Left colon (tissue), 2 donors: ENCODE data around the gene SLC25A48. TPM values are rescaled to one million over a fixed set of nuclear protein-coding genes. Genes with fewer than 3 reads are reported as not detected.
"Not testable (repeated sequence)": the region's sequence is repeated elsewhere in the genome, so short reads cannot be mapped to it uniquely, and the experiment has no call there.

Source experiments
- ATAC-seq: fragments of 200-7000 bp; cut with Tn5 transposase; one replicate; pipeline ENCODE4 v1.9.1; 2020; ENCODE audit warnings: mild to moderate bottlenecking, moderate library complexity
- DNase-seq, 2 donors: peaks; one replicate each; pipeline ENCODE4 v3.0.0-alpha.2; 2020
- intact Hi-C, 2 donors: fragments of 100-400 bp; cut with DNase I in 1 of 2; cut with micrococcal nuclease in 1 of 2; formaldehyde crosslinking; loops; one replicate each; pipeline versions ENCODE4 v1.11.2 to v1.14.0; 2022; cut with DNase I, micrococcal nuclease
- total RNA-seq, 2 donors: library from RNA; stranded (reverse); fragmentation: NEBNext Ultra II Directional; extraction: Animal tissue kit (Norgen Biotek cat#: 25700); gene quantifications; one replicate each; pipeline ENCODE4 v1.2.1, GENCODE V29; 2021
- donor health status: DM: no; HTN: no; CAD: no.
- donor health status: DM: yes; HTN: yes; CAD: no.

Gene SLC25A48
- total RNA-seq, 2 donors from 2014 or later, result 2.8 to 3.7 TPM

DNA sequence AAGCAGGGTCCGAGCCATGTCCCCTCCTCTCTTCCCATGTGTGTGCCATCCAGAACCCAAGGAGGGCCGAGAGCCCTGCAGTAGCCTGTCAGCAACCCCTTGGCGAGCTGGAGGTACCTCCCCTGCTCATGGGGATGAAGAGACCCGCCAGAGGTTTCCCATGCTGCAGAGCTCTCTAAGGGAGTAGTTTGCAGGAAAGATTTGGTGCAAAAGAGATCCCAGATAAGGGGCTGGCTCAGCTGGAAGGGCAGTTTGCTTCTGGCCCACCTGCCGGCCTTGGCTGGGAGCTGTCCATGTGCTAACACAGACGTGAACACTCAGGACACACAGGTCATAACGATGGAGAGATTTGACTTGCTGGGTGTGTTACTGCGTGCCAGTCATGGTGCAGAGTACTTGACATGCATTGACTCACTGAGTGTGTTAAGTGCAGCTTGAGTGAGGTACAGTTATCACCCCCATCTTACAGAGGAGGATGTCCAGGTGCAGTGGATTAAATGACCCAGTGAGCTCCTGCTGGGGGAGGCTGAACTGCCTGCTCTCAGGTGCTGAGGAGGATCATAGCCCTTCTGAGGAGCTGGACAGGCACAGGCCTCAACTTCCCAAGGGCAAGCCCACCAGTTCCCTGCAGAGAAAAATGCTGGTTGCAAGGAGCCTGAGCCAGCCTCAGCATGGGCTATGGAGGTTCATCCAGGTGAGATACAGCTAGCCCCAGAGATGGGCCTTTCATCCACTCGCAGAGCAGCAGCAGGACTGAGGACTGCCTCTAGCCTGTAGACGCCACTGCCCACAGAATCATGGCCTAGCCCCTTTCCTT is 6.3 kb upstream of the SLC25A48 start:
- DNase-seq, result no peak
- no peak for ATAC-seq
- intact Hi-C loops, result loop anchor here in 1 of 2 donors (10.0 kb wide), 1 partner anchor 263 kb away; no protein-coding TSS in a partner anchor

DNA sequence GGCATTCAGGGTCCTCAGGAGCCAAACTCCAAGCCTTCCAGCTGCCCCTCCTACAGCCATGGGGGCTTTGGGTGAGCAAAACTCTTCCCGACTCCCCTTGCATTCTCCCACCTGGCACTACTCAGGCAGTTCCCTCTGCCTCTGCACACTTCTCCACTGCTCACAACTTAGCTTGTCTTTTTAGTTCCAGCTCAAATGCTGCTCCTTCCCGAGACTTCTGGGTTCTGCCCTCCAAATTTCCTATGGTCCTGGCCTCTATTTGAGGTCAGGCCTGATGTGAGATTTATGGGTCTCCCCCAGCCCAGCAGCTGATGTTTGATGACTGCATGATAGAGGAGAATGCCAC is 5.7 kb upstream of the SLC25A48 start:
- intact Hi-C loops, result loop anchor here in 1 of 2 donors (10.0 kb wide), 1 partner anchor 264 kb away; no protein-coding TSS in a partner anchor
- ATAC-seq (no peak), DNase-seq (no peak)

GRCh38 chr5:135829179-135829578 is 5.3 kb upstream of the SLC25A48 start:
- ATAC-seq, result no peak
- intact Hi-C loops, result loop anchor here in 1 of 2 donors (10.0 kb wide), 1 partner anchor 264 kb away; no protein-coding TSS in a partner anchor
- DNase-seq, result no peak

DNA sequence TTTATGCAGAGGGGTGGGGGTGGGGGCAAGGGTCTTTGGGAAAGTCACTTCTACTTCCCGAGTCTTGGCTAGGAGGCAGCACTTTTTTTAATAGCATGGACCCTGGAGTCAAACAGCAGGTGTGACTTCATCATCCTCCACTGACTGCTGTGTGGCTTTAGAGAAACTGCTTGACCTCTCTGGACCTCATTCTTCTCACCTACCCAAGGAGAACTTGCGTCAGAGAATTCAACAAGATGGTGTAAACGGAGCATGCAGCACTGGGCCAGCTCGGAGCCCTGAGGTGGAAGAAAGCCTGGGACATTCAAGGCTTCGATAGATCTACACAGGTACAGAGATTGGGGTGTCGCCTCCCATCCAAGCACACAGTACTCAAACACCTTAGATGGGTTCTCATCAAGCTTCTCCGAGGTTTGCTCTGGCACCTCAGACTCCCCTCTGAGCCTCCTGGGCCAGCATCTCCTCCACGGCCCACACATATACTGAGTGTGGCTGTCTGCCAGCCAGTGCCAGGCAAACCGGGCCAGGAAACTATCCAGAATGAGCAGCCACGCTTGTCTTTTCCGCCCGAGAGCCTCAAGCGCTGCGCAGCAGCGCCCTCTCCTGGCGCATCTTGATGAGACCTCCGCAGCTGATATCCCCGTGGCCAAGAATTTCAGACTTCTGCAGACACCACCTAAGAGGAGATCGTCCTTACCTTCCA is 4.6 kb upstream of the SLC25A48 start:
- DNase-seq (peak; percentile 44 to 83), ATAC-seq (peak; percentile 31)
- intact Hi-C loops, result loop anchor here (5.0 to 10.0 kb wide), 2 partner anchors 265 to 268 kb away; no protein-coding TSS in a partner anchor

DNA sequence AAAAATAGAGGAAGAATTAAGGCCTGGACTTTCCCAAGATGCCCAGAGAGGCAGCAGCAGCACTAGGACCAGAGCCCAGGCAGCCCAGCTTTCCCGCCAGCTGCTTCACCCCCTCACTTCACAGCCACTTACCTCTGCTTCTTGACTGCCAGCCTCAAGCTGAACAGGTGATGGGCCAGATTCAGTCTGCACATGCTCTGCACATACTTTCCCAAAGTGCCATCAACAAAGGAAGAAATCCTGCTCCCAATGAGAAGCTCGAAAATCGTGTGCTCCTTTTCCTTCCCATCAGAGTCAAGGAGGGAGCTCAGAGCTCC is 4.1 kb upstream of the SLC25A48 start:
- intact Hi-C loops, result loop anchor here in 1 of 2 donors (5.0 kb wide), 1 partner anchor 268 kb away; no protein-coding TSS in a partner anchor
- DNase-seq (no peak), ATAC-seq (no peak)

DNA sequence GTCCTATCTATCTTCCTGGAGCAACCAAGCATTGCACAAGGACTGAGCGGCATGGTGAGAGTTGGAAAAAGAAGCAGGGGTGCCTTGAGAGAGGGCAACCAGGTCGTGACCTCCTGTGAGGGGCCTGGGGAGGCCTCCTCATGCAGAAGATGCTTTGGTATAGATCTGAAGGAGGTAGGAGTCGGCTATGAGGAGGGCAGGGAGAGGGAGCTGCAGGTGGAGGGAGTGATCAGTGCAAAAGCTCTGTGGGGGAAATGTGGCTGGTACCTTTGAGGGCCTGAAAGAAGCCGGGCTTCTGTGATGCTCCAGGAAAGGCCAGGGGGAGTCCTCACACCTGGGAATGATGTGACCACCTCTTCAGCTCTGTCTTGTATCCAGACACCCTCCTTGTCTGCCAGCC is 3.6 kb upstream of the SLC25A48 start:
- ATAC-seq, result no peak
- intact Hi-C loops, result loop anchor here in 1 of 2 donors (5.0 kb wide), 1 partner anchor 269 kb away; no protein-coding TSS in a partner anchor
- no peak for DNase-seq

GRCh38 chr5:135831439-135831838 is 3.0 kb upstream of the SLC25A48 start:
- intact Hi-C loops, result loop anchor here in 1 of 2 donors (5.0 kb wide), 1 partner anchor 269 kb away; no protein-coding TSS in a partner anchor
- DNase-seq (no peak), ATAC-seq (no peak)

- DNase-seq, result no peak
- ATAC-seq, result no peak
- intact Hi-C loops, result loop anchor here in 1 of 2 donors (5.0 kb wide), 1 partner anchor 270 kb away; no protein-coding TSS in a partner anchor
Measured at GRCh38 chr5:135831851-135832555, 2.5 kb upstream of the SLC25A48 start.

GRCh38 chr5:135832941-135833920 is 1.2 kb upstream of the SLC25A48 start:
- DNase-seq (no peak), ATAC-seq (no peak)
- intact Hi-C loops, result loop anchor here in 1 of 2 donors (5.0 kb wide), 1 partner anchor 271 kb away; no protein-coding TSS in a partner anchor

DNA sequence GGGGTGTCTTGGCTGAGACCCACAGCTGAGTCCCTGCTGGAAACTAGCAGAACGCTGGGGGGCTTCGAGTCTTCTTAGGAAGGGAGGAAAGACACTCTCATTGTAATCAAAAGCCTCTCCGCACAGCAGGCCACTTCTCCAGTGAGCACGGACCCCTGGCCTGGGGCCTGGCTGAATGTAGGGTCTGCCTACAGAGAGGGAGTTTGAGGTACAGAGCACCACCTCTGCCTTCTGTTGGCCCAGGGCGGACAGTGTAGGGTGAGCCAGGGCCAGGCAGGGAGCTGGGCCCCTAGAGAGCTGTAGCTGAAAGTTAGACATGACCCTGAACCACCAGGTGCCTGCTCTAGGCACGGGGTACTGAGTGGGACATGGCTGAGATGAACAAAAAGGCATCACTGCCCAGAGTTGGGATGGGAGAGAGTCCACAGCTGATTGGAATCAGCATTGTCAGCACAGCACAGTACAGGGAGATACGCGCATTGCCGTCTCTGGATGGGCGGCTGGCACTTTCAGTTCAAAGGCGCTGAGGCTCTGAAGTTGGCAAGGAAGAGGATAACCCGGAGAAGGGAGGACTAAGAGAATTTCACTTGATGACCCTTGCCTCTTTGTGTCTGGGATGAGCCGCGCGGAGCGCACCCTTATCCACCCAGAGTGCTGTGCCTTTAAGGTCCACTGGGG is 363 bp upstream of the SLC25A48 start:
- intact Hi-C loops, result loop anchor here in 1 of 2 donors (5.0 kb wide), 1 partner anchor 272 kb away; no protein-coding TSS in a partner anchor
- DNase-seq (no peak), ATAC-seq (no peak)

DNA sequence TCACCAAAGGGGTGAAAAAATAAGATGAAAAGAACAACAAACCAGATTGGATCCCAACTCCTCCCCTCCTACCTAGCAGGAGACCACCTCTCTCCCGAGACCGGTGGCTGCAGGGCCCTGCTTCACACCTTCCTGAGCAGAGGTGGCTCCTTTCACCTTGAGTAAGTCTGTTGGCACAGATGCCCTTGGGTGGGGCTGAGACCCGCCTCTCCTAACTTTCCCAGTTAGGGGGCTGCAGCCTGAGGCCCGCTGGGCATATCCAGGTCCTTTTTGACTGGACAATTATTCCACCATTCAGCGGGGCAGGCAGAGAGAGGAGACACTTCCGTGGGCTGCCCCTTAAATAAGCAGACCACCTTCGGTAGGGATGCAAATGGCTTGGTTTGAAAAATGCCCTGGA is 1.3 kb downstream of the SLC25A48 start:
- DNase-seq, result no peak
- intact Hi-C loops, result no loop called here
- no peak for ATAC-seq

DNA sequence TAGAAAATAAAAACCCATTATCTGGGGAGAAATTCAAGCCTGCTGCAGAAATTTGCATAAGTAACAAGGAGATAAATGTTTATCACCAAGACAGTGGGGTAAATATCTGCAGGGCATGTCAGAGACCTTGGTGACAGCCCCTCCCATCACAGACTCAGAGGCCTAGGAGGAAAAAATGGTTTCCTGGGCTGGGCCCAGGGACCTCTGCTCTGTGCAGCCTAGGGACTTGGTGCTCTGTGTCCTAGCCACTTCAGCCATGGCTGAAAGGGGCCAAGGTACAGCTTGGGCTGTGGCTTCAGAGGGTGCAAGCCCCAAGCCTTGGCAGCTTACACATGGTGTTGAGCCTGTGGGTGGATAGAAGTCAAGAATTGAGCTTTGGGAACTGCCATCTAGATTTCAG is 3.9 kb downstream of the SLC25A48 start:
- ATAC-seq, intact Hi-C loops, DNase-seq: not testable (repeated sequence)

DNA sequence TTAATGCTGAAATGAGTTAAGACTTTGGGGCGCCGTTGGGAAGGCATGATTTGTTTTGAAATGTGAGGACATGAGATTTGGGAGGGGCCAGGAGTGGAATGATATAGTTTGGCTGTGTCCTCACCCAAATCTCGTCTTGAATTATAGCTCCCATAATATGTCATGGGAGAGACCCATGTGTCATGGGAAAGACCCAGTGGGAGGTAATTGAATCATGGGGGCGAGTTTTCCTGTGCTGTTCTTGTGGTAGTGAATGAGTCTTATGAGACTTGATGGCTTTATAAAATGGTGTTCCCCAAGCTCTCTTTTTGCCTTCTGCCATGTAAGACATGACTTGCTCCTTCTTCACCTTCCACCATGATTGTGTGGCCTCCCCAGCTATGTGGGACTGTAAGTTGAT is 5.1 kb downstream of the SLC25A48 start:
- intact Hi-C loops, result no loop called here
- DNase-seq, result no peak

DNA sequence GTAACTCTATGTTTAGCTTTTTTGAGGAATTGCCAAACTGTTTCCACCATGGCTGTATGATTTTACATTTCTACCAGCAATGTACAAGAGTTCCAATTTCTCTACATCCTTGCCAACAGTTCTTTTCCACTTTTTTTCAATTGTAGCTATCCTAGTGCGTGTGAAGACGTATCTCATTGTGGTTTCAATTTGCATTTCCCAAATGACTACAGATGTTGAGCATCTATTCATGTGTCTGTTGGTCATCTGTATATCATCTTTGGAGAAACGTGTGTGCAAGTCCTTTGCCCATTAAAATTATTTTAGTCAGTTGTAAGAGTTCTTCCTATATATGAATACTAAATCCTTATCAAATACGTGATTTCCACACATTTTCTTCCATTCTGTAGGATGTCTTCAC is 6.5 kb downstream of the SLC25A48 start:
- intact Hi-C loops, result no loop called here
- no peak for ATAC-seq
- DNase-seq, result no peak

More for the DNA sequence above, 5.1 kb downstream of the SLC25A48 start:
- ATAC-seq, result no peak

GRCh38 chr5:135842737-135843136 is 8.3 kb downstream of the SLC25A48 start:
- ATAC-seq, result no peak
- DNase-seq, result no peak
- intact Hi-C loops, result no loop called here

GRCh38 chr5:135843571-135844337 is 9.3 kb downstream of the SLC25A48 start:
- intact Hi-C loops, result no loop called here
- peak; percentile 74 to 87 for DNase-seq
- peak; percentile 96 for ATAC-seq

DNA sequence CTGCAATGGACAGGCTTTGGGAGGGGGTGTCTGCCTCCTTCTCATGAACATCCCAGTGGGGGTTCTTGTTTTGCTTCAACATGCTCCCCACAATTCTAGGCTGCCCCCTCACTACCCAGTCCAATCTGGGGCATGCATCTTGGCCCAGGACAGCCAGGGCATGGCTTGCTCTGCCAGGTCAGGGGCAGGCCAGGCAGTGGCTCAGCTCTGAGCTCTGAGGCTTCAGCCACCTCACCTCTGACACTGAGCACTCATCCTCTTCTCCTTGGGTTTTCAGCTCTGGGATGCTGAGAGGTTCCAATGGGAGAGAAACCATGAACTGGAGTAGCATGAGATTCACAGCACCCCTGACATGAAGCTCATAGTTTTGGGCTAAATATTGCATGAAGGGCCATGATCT is 11.8 kb downstream of the SLC25A48 start:
- ATAC-seq, result no peak
- DNase-seq, result no peak
- intact Hi-C loops, result no loop called here
